GM11168 (cell line): Measurements from ENCODE around the gene TROAP.
"Not testable (repeated sequence)": the region's sequence is repeated elsewhere in the genome, so short reads cannot be mapped to it uniquely, and the experiment has no call there.

Experiments used
- in situ Hi-C: fragments of 300-500 bp; cut with MboI; formaldehyde crosslinking; loops from one replicate; pipeline ENCODE4 v1.12.0; 2022; ENCODE audit warnings: low sequenced_read_pairs; ENCODE audit not compliant: unreplicated experiment

TROAP gene

GRCh38 chr12:49358483-49359141 is 35.6 kb downstream of the TROAP start:
- in situ Hi-C loops: no loop called here

GRCh38 chr12:49359671-49360070 is 36.6 kb downstream of the TROAP start:
- in situ Hi-C loops: loop anchor here (10.0 kb wide), 1 partner anchor 145 kb away; no protein-coding TSS in a partner anchor

- in situ Hi-C loops: loop anchor here (10.0 kb wide), 1 partner anchor 143 kb away; no protein-coding TSS in a partner anchor
These were observed 39.0 kb downstream of the TROAP start for GRCh38 chr12:49362077-49362476.

GRCh38 chr12:49364989-49365388 is 41.9 kb downstream of the TROAP start:
- in situ Hi-C loops: loop anchor here (10.0 kb wide), 1 partner anchor 140 kb away; no protein-coding TSS in a partner anchor

GRCh38 chr12:49365542-49365941 is 42.5 kb downstream of the TROAP start:
- in situ Hi-C loops: loop anchor here (10.0 kb wide), 1 partner anchor 139 kb away; no protein-coding TSS in a partner anchor

GRCh38 chr12:49366096-49366651 is 43.1 kb downstream of the TROAP start:
- in situ Hi-C loops: loop anchor here (10.0 kb wide), 1 partner anchor 139 kb away; no protein-coding TSS in a partner anchor

GRCh38 chr12:49366652-49367380 is 43.8 kb downstream of the TROAP start:
- in situ Hi-C loops: loop anchor here (10.0 kb wide), 1 partner anchor 138 kb away; no protein-coding TSS in a partner anchor

- in situ Hi-C loops: loop anchor here (10.0 kb wide), 1 partner anchor 137 kb away; no protein-coding TSS in a partner anchor
These were observed 44.6 kb downstream of the TROAP start, which contains the start of gene SPATS2 for GRCh38 chr12:49367381-49368239. Gene SPATS2, plus strand, starts transcription at chr12:49367462. Its CDS starts 93,551 bp downstream, at chr12:49461013.

- in situ Hi-C loops: loop anchor here (10.0 kb wide), 1 partner anchor 137 kb away; no protein-coding TSS in a partner anchor
These were observed 45.2 kb downstream of the TROAP start for GRCh38 chr12:49368240-49368600.

- in situ Hi-C loops: loop anchor here (10.0 kb wide), 1 partner anchor 135 kb away; no protein-coding TSS in a partner anchor
These were observed 46.5 kb downstream of the TROAP start for GRCh38 chr12:49369411-49370145.

- in situ Hi-C loops: no loop called here
These were observed 47.5 kb downstream of the TROAP start for GRCh38 chr12:49370539-49370938.

GRCh38 chr12:49375406-49375805 is 52.4 kb downstream of the TROAP start:
- in situ Hi-C loops: no loop called here

- in situ Hi-C loops: no loop called here
These were observed 54.3 kb downstream of the TROAP start for GRCh38 chr12:49377386-49377785.

GRCh38 chr12:49380184-49380583 is 57.1 kb downstream of the TROAP start:
- in situ Hi-C loops: not testable (repeated sequence)
